HG02973 (cell line): ENCODE data around the gene POLE3.
"Not testable (repeated sequence)": the region's sequence is repeated elsewhere in the genome, so short reads cannot be mapped to it uniquely, and the experiment has no call there.

Experiments
- ATAC-seq: cut with Tn5 transposase; IDR thresholded peaks from one replicate; pipeline ENCODE4 v1.9.1; 2021; ENCODE audit warnings: moderate library complexity; ENCODE audit not compliant: unreplicated experiment

Gene POLE3

GRCh38 chr9:113410207-113410864 is at the start of gene POLE3, which contains the start of gene C9orf43:
POLE3 (minus strand) TSS chr9:113410675; CDS start chr9:113410293, 382 bp downstream.
C9orf43 (plus strand) TSS chr9:113410747; CDS start chr9:113413494, 2,747 bp downstream.
- peak; percentile 93 for ATAC-seq

- no peak for ATAC-seq
Observed at GRCh38 chr9:113456235-113456634, 45.8 kb upstream of the POLE3 start.

- no peak for ATAC-seq
Observed at GRCh38 chr9:113454914-113455761, 44.7 kb upstream of the POLE3 start.

GRCh38 chr9:113452113-113452605 is 41.7 kb upstream of the POLE3 start:
- ATAC-seq = no peak

- ATAC-seq = no peak
Observed at GRCh38 chr9:113449376-113449775, 38.9 kb upstream of the POLE3 start.

GRCh38 chr9:113446323-113446740 is 35.9 kb upstream of the POLE3 start:
- no peak for ATAC-seq

GRCh38 chr9:113444736-113445135 is 34.3 kb upstream of the POLE3 start:
- ATAC-seq = no peak

GRCh38 chr9:113437716-113438115 is 27.2 kb upstream of the POLE3 start:
- not testable (repeated sequence) for ATAC-seq

- no peak for ATAC-seq
Observed at GRCh38 chr9:113436728-113437515, 26.4 kb upstream of the POLE3 start.

GRCh38 chr9:113431191-113431590 is 20.7 kb upstream of the POLE3 start:
- no peak for ATAC-seq

- no peak for ATAC-seq
Observed at GRCh38 chr9:113428062-113428615, 17.7 kb upstream of the POLE3 start.

GRCh38 chr9:113427629-113428028 is 17.2 kb upstream of the POLE3 start:
- no peak for ATAC-seq

GRCh38 chr9:113426701-113427100 is 16.2 kb upstream of the POLE3 start:
- no peak for ATAC-seq

- ATAC-seq = no peak
Observed at GRCh38 chr9:113425072-113425471, 14.6 kb upstream of the POLE3 start.

- ATAC-seq = no peak
Observed at GRCh38 chr9:113421726-113422125, 11.3 kb upstream of the POLE3 start.

GRCh38 chr9:113417370-113417769 is 6.9 kb upstream of the POLE3 start:
- no peak for ATAC-seq

GRCh38 chr9:113416149-113416721 is 5.8 kb upstream of the POLE3 start:
- peak; percentile 96 for ATAC-seq

GRCh38 chr9:113409883-113410206 is 630 bp downstream of the POLE3 start:
- ATAC-seq = peak; percentile 7

- no peak for ATAC-seq
Observed at GRCh38 chr9:113409481-113409880, 994 bp downstream of the POLE3 start.

- ATAC-seq = peak; percentile 23
Observed at GRCh38 chr9:113406873-113407511, 3.5 kb downstream of the POLE3 start.
